Measurements from ENCODE around the gene BCKDHA. TPM values are rescaled to one million over a fixed set of nuclear protein-coding genes. Genes with fewer than 3 reads are reported as not detected.
A peak's percentile ranks its signal among the peaks of the same experiment; 100 is the strongest.

BCKDHA gene
- total and polyA plus RNA-seq, 12 donors, result 19.5 to 74.6 (median 42.5) TPM

- Histone ChIP-seq H3K4me1 (peaks cover 17 to 90% (median 62%) of the 10 kb centered on the region in 9 donors), H3K36me3 (peaks cover 0 to 58% (median 0%) of the 10 kb centered on the region in 9 donors), H3K9me3 (no peaks in the 10 kb centered on the region), H3K27me3 (no peaks in the 10 kb centered on the region), H3K4me3 (peak overlapping the region in 9 of 10 donors; percentile 46 to 73 (median 64)), H3K27ac (peak overlapping the region; percentile 69 to 94 (median 90))
- WGBS, 2 donors, result 48 to 67% methylated on average over 1 of the region's 1 CpG
- intact Hi-C loops (cut with DNase I), result loop anchor here in 3 of 10 donors (1.0 to 5.0 kb wide), 4 partner anchors 65 to 121 kb away; partner anchors contain the start of gene CCDC97 (in 1 of the 3)
- DNase-seq (no peak), ATAC-seq (no peak)
- TF ChIP-seq CTCF (IDR thresholded peaks at IDR 0.05), result no peak
Measured at GRCh38 chr19:41428481-41428859, 30.9 kb downstream of the BCKDHA start.

GRCh38 chr19:41430922-41431321, 33.3 kb downstream of the BCKDHA start:
- 79 to 85% methylated on average over 6 of the region's 6 CpGs for WGBS, 2 donors
- Histone ChIP-seq H3K27ac (peak overlapping the region; percentile 64 to 94 (median 86)), H3K4me1 (peaks cover 14 to 67% (median 44%) of the 10 kb centered on the region in 9 donors), H3K9me3 (no peaks in the 10 kb centered on the region), H3K27me3 (no peaks in the 10 kb centered on the region), H3K36me3 (peaks cover 0 to 58% (median 10%) of the 10 kb centered on the region in 9 donors), H3K4me3 (no peak overlapping the region)
- intact Hi-C loops (cut with DNase I), result loop anchor here in 6 of 10 donors (5.0 to 10.0 kb wide), 6 partner anchors 34 to 226 kb away; partner anchors contain the start of genes BCKDHA (in 2 of the 6), EXOSC5 (in 2 of the 6), CCDC97 (in 1 of the 6) and TGFB1 (in 1 of the 6)
- TF ChIP-seq CTCF (IDR thresholded peaks at IDR 0.05), result no peak
- ATAC-seq, result no peak
- DNase-seq, result no peak

GRCh38 chr19:41431426-41432386, 34.1 kb downstream of the BCKDHA start:
- H3K27ac ChIP-seq, result peak overlapping the region; percentile 67 to 94 (median 86)
- 47 to 52% methylated on average over 23 of the region's 23 CpGs for WGBS, 2 donors
- peaks cover 14 to 59% (median 37%) of the 10 kb centered on the region in 9 donors for H3K4me1 ChIP-seq
- peak overlapping the region in 3 of 10 donors; percentile 7 to 20 (median 15) for H3K4me3 ChIP-seq
- ATAC-seq (peak; percentile 58 to 89 (median 76)), DNase-seq (peak; percentile 71 to 83)
- peaks cover 0 to 63% (median 14%) of the 10 kb centered on the region in 9 donors for H3K36me3 ChIP-seq
- intact Hi-C loops (cut with DNase I), result loop anchor here in 6 of 10 donors (5.0 to 10.0 kb wide), 6 partner anchors 34 to 227 kb away; partner anchors contain the start of genes BCKDHA (in 2 of the 6), EXOSC5 (in 2 of the 6), CCDC97 (in 1 of the 6) and TGFB1 (in 1 of the 6)
- H3K9me3 ChIP-seq, result no peaks in the 10 kb centered on the region
- TF ChIP-seq CTCF (IDR thresholded peaks at IDR 0.05), result peak in 8 of 9 donors; percentile 24 to 65 (median 54)
- no peaks in the 10 kb centered on the region for H3K27me3 ChIP-seq

- peak overlapping the region in 7 of 10 donors; percentile 33 to 94 (median 63) for H3K27ac ChIP-seq
- no peak for DNase-seq
- H3K4me3 ChIP-seq, result no peak overlapping the region
- H3K9me3 ChIP-seq, result no peaks in the 10 kb centered on the region
- ATAC-seq, result no peak
- WGBS, 2 donors, result 56 to 74% methylated on average over 18 of the region's 18 CpGs
- intact Hi-C loops (cut with DNase I), result loop anchor here in 6 of 10 donors (5.0 to 10.0 kb wide), 6 partner anchors 36 to 228 kb away; partner anchors contain the start of genes BCKDHA (in 2 of the 6), EXOSC5 (in 2 of the 6), CCDC97 (in 1 of the 6) and TGFB1 (in 1 of the 6)
- H3K27me3 ChIP-seq, result no peaks in the 10 kb centered on the region
- peaks cover 0 to 78% (median 14%) of the 10 kb centered on the region in 9 donors for H3K36me3 ChIP-seq
- H3K4me1 ChIP-seq, result peaks cover 11 to 52% (median 29%) of the 10 kb centered on the region in 9 donors
- TF ChIP-seq CTCF (IDR thresholded peaks at IDR 0.05), result no peak
Measured at GRCh38 chr19:41433171-41433570, 35.6 kb downstream of the BCKDHA start.

Measured in heart right ventricle (tissue), 16 donors.